ENCODE results near the gene RAB13. TPM values are rescaled to one million over a fixed set of nuclear protein-coding genes. Genes with fewer than 3 reads are reported as not detected.

Gene RAB13
- total and polyA plus RNA-seq, 2 of the 13 experiments (the other 11 are each of a cell fraction or from before 2014, with no cell fraction given), result 15.9 to 24.7 TPM

DNA sequence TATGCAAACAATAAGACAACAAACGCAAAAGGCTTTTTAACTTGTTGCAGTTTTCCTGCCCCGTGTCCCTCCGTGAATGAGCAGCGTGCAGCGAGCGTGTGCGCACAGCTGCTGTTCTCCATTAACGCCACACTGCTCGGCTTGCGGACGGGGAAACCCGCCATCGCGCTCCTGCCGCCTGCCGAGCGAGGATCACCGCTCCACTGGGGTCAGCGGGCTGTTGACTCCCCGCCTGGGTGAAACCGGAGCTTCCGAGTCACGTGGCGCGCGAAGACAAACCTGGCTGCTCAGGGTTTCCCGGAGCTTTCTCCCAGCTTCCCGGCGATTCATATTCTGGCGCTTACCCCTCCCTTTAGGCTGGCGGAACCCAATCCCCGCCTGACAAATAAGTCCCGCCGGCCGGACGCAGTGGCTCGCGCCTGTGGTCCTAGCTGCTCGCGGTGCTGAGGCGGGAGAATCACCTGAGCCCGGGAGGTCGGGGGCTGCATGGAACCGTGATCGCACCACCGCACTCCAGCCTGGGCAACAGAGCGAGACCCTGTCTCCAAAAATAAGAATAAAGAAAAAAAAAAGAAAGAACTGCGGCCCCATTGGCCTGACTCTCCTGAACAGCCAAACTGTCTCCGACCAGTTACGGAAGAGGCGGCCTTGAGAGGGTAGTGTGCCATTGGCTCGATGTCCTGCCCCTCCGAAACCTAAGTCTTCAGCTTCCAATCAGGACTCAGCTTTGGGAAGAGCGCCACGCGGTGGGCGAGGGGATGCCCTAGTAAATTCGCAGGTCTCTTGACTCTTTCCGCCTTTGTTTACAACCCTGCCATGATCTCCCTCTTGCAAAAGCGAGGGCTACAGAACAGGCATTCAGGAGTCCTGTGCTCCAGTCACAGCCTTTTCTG, 18.8 kb downstream of the RAB13 start, which contains the start of gene CREB3L4 (continued):
- TF ChIP-seq ZNF747 (CRISPR knock-in tag; IDR thresholded peaks at IDR 0.05; ENCODE audit: borderline replicate concordance), result peak; percentile 93; the same call in 1 of the 2 replicates
- peak; percentile 78; the same call in 1 of the 2 replicates for TF ChIP-seq ZBTB38 (CRISPR knock-in tag; IDR thresholded peaks at IDR 0.05)
- TF ChIP-seq, protein P1, sequence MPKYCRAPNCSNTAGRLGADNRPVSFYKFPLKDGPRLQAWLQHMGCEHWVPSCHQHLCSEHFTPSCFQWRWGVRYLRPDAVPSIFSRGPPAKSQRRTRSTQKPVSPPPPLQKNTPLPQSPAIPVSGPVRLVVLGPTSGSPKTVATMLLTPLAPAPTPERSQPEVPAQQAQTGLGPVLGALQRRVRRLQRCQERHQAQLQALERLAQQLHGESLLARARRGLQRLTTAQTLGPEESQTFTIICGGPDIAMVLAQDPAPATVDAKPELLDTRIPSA (CRISPR knock-in tag; IDR thresholded peaks at IDR 0.05; ENCODE audit: borderline replicate concordance), result 0 out of 2 replicates have a peak, but pooled peaks have one; percentile 28
- 0 out of 2 replicates have a peak, but pooled peaks have one; percentile 85 for TF ChIP-seq MEF2D (CRISPR knock-in tag; IDR thresholded peaks at IDR 0.05)
- TF ChIP-seq ZSCAN20 (CRISPR knock-in tag; IDR thresholded peaks at IDR 0.05; ENCODE audit: borderline replicate concordance), result no peak
- TF ChIP-seq, protein P2, sequence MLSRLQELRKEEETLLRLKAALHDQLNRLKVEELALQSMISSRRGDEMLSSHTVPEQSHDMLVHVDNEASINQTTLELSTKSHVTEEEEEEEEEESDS (CRISPR knock-in tag; IDR thresholded peaks at IDR 0.05; ENCODE audit: borderline replicate concordance), result no peak
- TF ChIP-seq HOXD1 (CRISPR knock-in tag; IDR thresholded peaks at IDR 0.05), result 0 out of 2 replicates have a peak, but pooled peaks have one; percentile 52
- TF ChIP-seq SOX6 (IDR thresholded peaks at IDR 0.05), result no peak
- TF ChIP-seq SOX6 (CRISPR knock-in tag; IDR thresholded peaks at IDR 0.05), result peak; percentile 69
- TF ChIP-seq PRMT3 (CRISPR knock-in tag; IDR thresholded peaks at IDR 0.05; ENCODE audit: borderline replicate concordance, low read depth), result peak; percentile 98
- no peak for TF ChIP-seq NCOA5 (CRISPR knock-in tag; IDR thresholded peaks at IDR 0.05)
- no peak for TF ChIP-seq NFE2 (CRISPR knock-in tag; IDR thresholded peaks at IDR 0.05)
- no peak for TF ChIP-seq PLRG1 (conservative IDR thresholded peaks at IDR 0.05)
- TF ChIP-seq RORA (CRISPR knock-in tag; IDR thresholded peaks at IDR 0.05), result no peak
- TF ChIP-seq ZNF564 (CRISPR knock-in tag; IDR thresholded peaks at IDR 0.05), result peak; percentile 79; the same call in 1 of the 2 replicates
- no peak for TF ChIP-seq TEAD3 (CRISPR knock-in tag; optimal IDR thresholded peaks at IDR 0.05; ENCODE audit: borderline replicate concordance)
- TF ChIP-seq, protein P3, sequence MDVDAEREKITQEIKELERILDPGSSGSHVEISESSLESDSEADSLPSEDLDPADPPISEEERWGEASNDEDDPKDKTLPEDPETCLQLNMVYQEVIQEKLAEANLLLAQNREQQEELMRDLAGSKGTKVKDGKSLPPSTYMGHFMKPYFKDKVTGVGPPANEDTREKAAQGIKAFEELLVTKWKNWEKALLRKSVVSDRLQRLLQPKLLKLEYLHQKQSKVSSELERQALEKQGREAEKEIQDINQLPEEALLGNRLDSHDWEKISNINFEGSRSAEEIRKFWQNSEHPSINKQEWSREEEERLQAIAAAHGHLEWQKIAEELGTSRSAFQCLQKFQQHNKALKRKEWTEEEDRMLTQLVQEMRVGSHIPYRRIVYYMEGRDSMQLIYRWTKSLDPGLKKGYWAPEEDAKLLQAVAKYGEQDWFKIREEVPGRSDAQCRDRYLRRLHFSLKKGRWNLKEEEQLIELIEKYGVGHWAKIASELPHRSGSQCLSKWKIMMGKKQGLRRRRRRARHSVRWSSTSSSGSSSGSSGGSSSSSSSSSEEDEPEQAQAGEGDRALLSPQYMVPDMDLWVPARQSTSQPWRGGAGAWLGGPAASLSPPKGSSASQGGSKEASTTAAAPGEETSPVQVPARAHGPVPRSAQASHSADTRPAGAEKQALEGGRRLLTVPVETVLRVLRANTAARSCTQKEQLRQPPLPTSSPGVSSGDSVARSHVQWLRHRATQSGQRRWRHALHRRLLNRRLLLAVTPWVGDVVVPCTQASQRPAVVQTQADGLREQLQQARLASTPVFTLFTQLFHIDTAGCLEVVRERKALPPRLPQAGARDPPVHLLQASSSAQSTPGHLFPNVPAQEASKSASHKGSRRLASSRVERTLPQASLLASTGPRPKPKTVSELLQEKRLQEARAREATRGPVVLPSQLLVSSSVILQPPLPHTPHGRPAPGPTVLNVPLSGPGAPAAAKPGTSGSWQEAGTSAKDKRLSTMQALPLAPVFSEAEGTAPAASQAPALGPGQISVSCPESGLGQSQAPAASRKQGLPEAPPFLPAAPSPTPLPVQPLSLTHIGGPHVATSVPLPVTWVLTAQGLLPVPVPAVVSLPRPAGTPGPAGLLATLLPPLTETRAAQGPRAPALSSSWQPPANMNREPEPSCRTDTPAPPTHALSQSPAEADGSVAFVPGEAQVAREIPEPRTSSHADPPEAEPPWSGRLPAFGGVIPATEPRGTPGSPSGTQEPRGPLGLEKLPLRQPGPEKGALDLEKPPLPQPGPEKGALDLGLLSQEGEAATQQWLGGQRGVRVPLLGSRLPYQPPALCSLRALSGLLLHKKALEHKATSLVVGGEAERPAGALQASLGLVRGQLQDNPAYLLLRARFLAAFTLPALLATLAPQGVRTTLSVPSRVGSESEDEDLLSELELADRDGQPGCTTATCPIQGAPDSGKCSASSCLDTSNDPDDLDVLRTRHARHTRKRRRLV (CRISPR knock-in tag; IDR thresholded peaks at IDR 0.05), result peak; percentile 81; the same call in 1 of the 2 replicates
- TF ChIP-seq ZBTB7A (CRISPR knock-in tag; IDR thresholded peaks at IDR 0.05), result peak; percentile 62; the same call in 1 of the 2 replicates
- peak; percentile 79; the same call in 1 of the 2 replicates for TF ChIP-seq YEATS4 (CRISPR knock-in tag; IDR thresholded peaks at IDR 0.05; ENCODE audit: borderline replicate concordance)
- TF ChIP-seq ETV6 (CRISPR knock-in tag; conservative IDR thresholded peaks at IDR 0.05), result peak; percentile 93
- TF ChIP-seq, protein P4, sequence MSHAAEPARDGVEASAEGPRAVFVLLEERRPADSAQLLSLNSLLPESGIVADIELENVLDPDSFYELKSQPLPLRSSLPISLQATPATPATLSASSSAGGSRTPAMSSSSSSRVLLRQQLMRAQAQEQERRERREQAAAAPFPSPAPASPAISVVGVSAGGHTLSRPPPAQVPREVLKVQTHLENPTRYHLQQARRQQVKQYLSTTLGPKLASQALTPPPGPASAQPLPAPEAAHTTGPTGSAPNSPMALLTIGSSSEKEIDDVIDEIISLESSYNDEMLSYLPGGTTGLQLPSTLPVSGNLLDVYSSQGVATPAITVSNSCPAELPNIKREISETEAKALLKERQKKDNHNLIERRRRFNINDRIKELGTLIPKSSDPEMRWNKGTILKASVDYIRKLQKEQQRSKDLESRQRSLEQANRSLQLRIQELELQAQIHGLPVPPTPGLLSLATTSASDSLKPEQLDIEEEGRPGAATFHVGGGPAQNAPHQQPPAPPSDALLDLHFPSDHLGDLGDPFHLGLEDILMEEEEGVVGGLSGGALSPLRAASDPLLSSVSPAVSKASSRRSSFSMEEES (CRISPR knock-in tag; IDR thresholded peaks at IDR 0.05), result peak; percentile 92
- TF ChIP-seq SAP130 (CRISPR knock-in tag; IDR thresholded peaks at IDR 0.05; ENCODE audit: low read depth), result peak; percentile 92
- TF ChIP-seq PHF8 (CRISPR knock-in tag; IDR thresholded peaks at IDR 0.05), result peak; percentile 82
- TF ChIP-seq ZNF253 (CRISPR knock-in tag; IDR thresholded peaks at IDR 0.05; ENCODE audit: borderline replicate concordance), result no peak
